ENCODE data around the gene OTOL1. TPM values are rescaled to one million over a fixed set of nuclear protein-coding genes. Genes with fewer than 3 reads are reported as not detected.

OTOL1 gene
- total RNA-seq, 1 donor from 2014 or later = not detected

GRCh38 chr3:161500068-161500796 lies 3.6 kb downstream of the OTOL1 start:
- H3K27ac Mint-ChIP-seq (ENCODE audit: unreplicated experiment) = no peak overlapping the region
- H3K36me3 Mint-ChIP-seq (ENCODE audit: low read depth) = no peaks in the 10 kb centered on the region
- H3K4me3 Mint-ChIP-seq (ENCODE audit: unreplicated experiment) = no peak overlapping the region
- H3K27me3 Mint-ChIP-seq (ENCODE audit: low read depth) = no peaks in the 10 kb centered on the region
- H3K9me3 Mint-ChIP-seq (ENCODE audit: low read depth) = peaks cover 7% of the 10 kb centered on the region
- TF ChIP-seq CTCF (IDR thresholded peaks at IDR 0.05) = no peak
- H3K4me1 Mint-ChIP-seq (ENCODE audit: low read depth) = no peaks in the 10 kb centered on the region
- no peak for DNase-seq (ENCODE audit: low spot score)

GRCh38 chr3:161503271-161503670 lies 6.7 kb downstream of the OTOL1 start:
- Mint-ChIP-seq H3K36me3 (ENCODE audit: low read depth) (no peaks in the 10 kb centered on the region), H3K27me3 (ENCODE audit: low read depth) (peaks cover 3% of the 10 kb centered on the region), H3K4me3 (ENCODE audit: unreplicated experiment) (no peak overlapping the region), H3K27ac (ENCODE audit: unreplicated experiment) (no peak overlapping the region), H3K4me1 (ENCODE audit: low read depth) (no peaks in the 10 kb centered on the region), H3K9me3 (ENCODE audit: low read depth) (no peaks in the 10 kb centered on the region)
- TF ChIP-seq CTCF (IDR thresholded peaks at IDR 0.05) = no peak
- no peak for DNase-seq (ENCODE audit: low spot score)

- no peak for DNase-seq (ENCODE audit: low spot score)
- no peak overlapping the region for H3K27ac Mint-ChIP-seq (ENCODE audit: unreplicated experiment)
These were observed 12.4 kb downstream of the OTOL1 start for GRCh38 chr3:161508852-161509477.

GRCh38 chr3:161510510-161511260 lies 14.1 kb downstream of the OTOL1 start:
- H3K9me3 Mint-ChIP-seq (ENCODE audit: low read depth) = no peaks in the 10 kb centered on the region
- peaks cover 9% of the 10 kb centered on the region for H3K27me3 Mint-ChIP-seq (ENCODE audit: low read depth)
- no peak overlapping the region for H3K4me3 Mint-ChIP-seq (ENCODE audit: unreplicated experiment)
- H3K4me1 Mint-ChIP-seq (ENCODE audit: low read depth) = no peaks in the 10 kb centered on the region
- no peak overlapping the region for H3K27ac Mint-ChIP-seq (ENCODE audit: unreplicated experiment)
- no peak for TF ChIP-seq CTCF (IDR thresholded peaks at IDR 0.05)
- DNase-seq (ENCODE audit: low spot score) = no peak
- H3K36me3 Mint-ChIP-seq (ENCODE audit: low read depth) = no peaks in the 10 kb centered on the region

More at GRCh38 chr3:161508852-161509477, 12.4 kb downstream of the OTOL1 start:
- TF ChIP-seq CTCF (IDR thresholded peaks at IDR 0.05) = peak; percentile 75
- no peak overlapping the region for H3K4me3 Mint-ChIP-seq (ENCODE audit: unreplicated experiment)
- H3K36me3 Mint-ChIP-seq (ENCODE audit: low read depth) = no peaks in the 10 kb centered on the region
- no peaks in the 10 kb centered on the region for H3K4me1 Mint-ChIP-seq (ENCODE audit: low read depth)
- H3K9me3 Mint-ChIP-seq (ENCODE audit: low read depth) = no peaks in the 10 kb centered on the region
- H3K27me3 Mint-ChIP-seq (ENCODE audit: low read depth) = peaks cover 9% of the 10 kb centered on the region

- no peak overlapping the region for H3K27ac Mint-ChIP-seq (ENCODE audit: unreplicated experiment)
- no peaks in the 10 kb centered on the region for H3K36me3 Mint-ChIP-seq (ENCODE audit: low read depth)
- H3K4me3 Mint-ChIP-seq (ENCODE audit: unreplicated experiment) = no peak overlapping the region
- TF ChIP-seq CTCF (IDR thresholded peaks at IDR 0.05) = no peak
- H3K4me1 Mint-ChIP-seq (ENCODE audit: low read depth) = no peaks in the 10 kb centered on the region
- peaks cover 6% of the 10 kb centered on the region for H3K27me3 Mint-ChIP-seq (ENCODE audit: low read depth)
- H3K9me3 Mint-ChIP-seq (ENCODE audit: low read depth) = peaks cover 6% of the 10 kb centered on the region
- no peak for DNase-seq (ENCODE audit: low spot score)
These were observed 27.3 kb downstream of the OTOL1 start for GRCh38 chr3:161523916-161524315.

Measured in chondrocyte (in vitro differentiated cells).